Measurements from ENCODE around the gene SLC38A8.

- TF ChIP-seq SP1 (IDR thresholded peaks at IDR 0.05) (no peak), L3MBTL2 (conservative IDR thresholded peaks at IDR 0.05) (no peak), ELF4 (IDR thresholded peaks at IDR 0.05) (no peak), BHLHE40 (IDR thresholded peaks at IDR 0.05; ENCODE audit: borderline replicate concordance) (no peak), SUZ12 (IDR thresholded peaks at IDR 0.05) (no peak), ZNF384 (IDR thresholded peaks at IDR 0.05) (no peak), HDGF (IDR thresholded peaks at IDR 0.05; ENCODE audit: borderline replicate concordance) (no peak), FOXK2 (IDR thresholded peaks at IDR 0.05) (no peak), CTBP1 (IDR thresholded peaks at IDR 0.05; ENCODE audit: borderline replicate concordance) (no peak), FOXM1 (IDR thresholded peaks at IDR 0.05; ENCODE audit: borderline replicate concordance) (no peak), LEF1 (IDR thresholded peaks at IDR 0.05; ENCODE audit: borderline replicate concordance) (no peak), TARDBP (IDR thresholded peaks at IDR 0.05) (no peak), ARNT (IDR thresholded peaks at IDR 0.05) (no peak), FOXA1 (IDR thresholded peaks at IDR 0.05) (no peak)
Measured at GRCh38 chr16:84042879-84043485, 387 bp upstream of the SLC38A8 start.
